Tibial artery (tissue), 4 donors: ENCODE measurements around the gene GOLM1.

Source experiments
- DNase-seq, 2 donors: peaks; one replicate each; pipeline ENCODE4 v3.0.0-alpha.2; 2019
- H3K27ac ChIP-seq, 2 donors: fragments of 200-600 bp; sonication (generic) in 1 of 2; 1 replicate in 1 of 2; 2 replicates in 1 of 2; pipeline ENCODE4 v1.5.1; 2018 to 2019; ENCODE audit warnings: mild to moderate bottlenecking in 1 of 2
- H3K27me3 ChIP-seq, 2 donors: fragments of 200-600 bp; sonication (generic) in 1 of 2; one replicate each; pipeline versions ENCODE4 v1.5.1 to v1.6.0; 2016 to 2019
- H3K36me3 ChIP-seq, 3 donors: fragments of 200-600 bp; sonication (generic) in 2 of 3; one replicate each; pipeline ENCODE4 v1.5.1; 2016 to 2019; ENCODE audit warnings: mild to moderate bottlenecking in 2 of 3
- H3K4me1 ChIP-seq, 4 donors: fragments of 200-600 bp; sonication (generic) in 2 of 4; 1 replicate in 3 of 4; 2 replicates in 1 of 4; pipeline ENCODE4 v1.5.1; 2016 to 2019
- H3K4me3 ChIP-seq, 2 donors: fragments of 200-600 bp; sonication (generic) in 1 of 2; 1 replicate in 1 of 2; 2 replicates in 1 of 2; pipeline ENCODE4 v1.5.1; 2018 to 2019; ENCODE audit warnings: mild to moderate bottlenecking in 2 of 2
- H3K9me3 ChIP-seq, 3 donors: fragments of 200-600 bp; sonication (generic) in 1 of 3; one replicate each; pipeline ENCODE4 v1.5.1; 2016 to 2019
- intact Hi-C: fragments of 100-400 bp; cut with DNase I; formaldehyde crosslinking; loops from one replicate; pipeline ENCODE4 v1.15.0; 2023; ENCODE audit warnings: low total_unique reads
- TF ChIP-seq, protein P1 (sequence below), 2 experiments: fragments of 200-600 bp in 1 of 2; fragments of 450-650 bp in 1 of 2; IDR thresholded peaks; one replicate each; pipeline ENCODE4 v1.5.1; 2017 to 2019; ENCODE audit warnings: antibody characterized with exemption in 2 of 2, mild to moderate bottlenecking in 1 of 2, moderate library complexity in 1 of 2

Gene GOLM1

DNA sequence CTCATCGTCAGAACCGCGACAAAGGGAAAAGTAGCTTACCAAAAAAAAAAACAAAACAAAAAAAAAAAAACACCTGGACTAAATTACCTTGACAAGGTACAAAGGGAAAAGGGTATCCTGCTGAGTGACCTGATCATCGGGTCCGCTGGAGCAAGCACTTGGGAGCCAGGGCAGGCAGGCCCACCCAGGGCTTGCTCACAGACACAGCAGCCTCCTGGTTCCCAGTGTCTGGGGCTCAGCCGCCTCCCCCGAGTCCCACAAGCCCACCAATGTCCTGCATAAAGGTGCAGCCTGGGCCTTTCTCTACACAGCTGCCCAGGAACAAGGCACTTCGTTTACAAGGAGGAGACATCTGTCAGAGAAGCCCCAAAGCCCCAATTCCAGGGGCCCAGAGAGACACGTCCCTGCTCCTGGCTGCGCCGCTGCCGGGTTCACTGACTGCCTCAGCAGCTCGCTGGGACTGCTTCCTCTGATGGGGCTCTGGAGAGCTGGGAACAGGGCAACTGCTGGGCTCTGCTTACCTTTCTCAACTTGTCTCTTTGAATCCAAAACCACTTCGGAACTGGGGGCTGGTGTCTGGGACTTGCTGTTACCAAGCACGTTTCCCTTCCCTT is 63.4 kb downstream of the GOLM1 start:
- H3K9me3 ChIP-seq = no peaks in the 10 kb centered on the region
- DNase-seq = no peak
- intact Hi-C loops = no loop called here
- TF ChIP-seq, protein P1, sequence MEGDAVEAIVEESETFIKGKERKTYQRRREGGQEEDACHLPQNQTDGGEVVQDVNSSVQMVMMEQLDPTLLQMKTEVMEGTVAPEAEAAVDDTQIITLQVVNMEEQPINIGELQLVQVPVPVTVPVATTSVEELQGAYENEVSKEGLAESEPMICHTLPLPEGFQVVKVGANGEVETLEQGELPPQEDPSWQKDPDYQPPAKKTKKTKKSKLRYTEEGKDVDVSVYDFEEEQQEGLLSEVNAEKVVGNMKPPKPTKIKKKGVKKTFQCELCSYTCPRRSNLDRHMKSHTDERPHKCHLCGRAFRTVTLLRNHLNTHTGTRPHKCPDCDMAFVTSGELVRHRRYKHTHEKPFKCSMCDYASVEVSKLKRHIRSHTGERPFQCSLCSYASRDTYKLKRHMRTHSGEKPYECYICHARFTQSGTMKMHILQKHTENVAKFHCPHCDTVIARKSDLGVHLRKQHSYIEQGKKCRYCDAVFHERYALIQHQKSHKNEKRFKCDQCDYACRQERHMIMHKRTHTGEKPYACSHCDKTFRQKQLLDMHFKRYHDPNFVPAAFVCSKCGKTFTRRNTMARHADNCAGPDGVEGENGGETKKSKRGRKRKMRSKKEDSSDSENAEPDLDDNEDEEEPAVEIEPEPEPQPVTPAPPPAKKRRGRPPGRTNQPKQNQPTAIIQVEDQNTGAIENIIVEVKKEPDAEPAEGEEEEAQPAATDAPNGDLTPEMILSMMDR (IDR thresholded peaks at IDR 0.05) = no peak
- H3K27ac ChIP-seq = no peak overlapping the region
- H3K27me3 ChIP-seq = no peaks in the 10 kb centered on the region
- no peaks in the 10 kb centered on the region for H3K4me1 ChIP-seq
- no peak overlapping the region for H3K4me3 ChIP-seq
- H3K36me3 ChIP-seq = peaks cover 0 to 26% (median 17%) of the 10 kb centered on the region in 3 donors

DNA sequence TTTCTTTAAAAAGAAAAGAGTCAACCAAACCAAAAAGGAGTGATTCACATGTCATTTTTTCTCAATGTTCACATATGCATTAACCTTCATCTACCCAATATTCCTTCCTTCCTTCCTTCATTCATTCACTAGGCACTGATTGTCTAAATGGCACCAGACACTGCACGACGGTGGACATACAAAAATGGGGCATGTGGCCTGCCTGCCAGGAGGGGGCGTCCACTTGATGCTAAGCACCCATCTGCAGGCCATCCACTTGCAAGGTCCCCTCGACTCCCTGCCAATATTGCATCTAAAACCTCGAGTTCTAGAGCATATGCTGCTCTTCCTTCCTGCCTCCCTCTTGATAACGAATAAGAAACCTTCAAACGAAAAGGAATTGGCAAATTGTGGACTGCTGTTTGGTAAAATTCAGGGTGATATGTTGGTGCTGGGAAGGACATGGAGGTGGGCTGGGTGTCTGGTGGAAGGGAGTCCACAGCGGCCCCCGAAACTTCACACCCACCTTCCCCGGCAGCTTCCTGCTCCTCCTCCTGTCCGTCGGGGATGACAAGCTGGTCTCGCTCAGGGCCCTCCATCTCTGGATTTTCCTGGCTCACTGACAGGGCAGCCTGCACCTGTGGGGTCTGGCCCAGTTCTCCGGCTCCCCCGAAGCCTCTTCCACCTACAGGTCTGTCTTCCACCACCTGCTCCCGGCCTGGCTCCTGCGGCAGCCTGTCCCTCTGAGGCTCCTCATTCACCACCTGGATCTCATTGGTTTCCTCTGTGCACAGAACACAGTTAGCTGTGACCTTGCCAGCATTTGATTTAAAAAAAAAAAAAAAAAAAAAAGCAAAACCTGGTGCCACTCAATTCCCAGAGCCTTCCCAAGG is 64.3 kb downstream of the GOLM1 start:
- Histone ChIP-seq H3K4me1 (no peaks in the 10 kb centered on the region), H3K4me3 (no peak overlapping the region), H3K36me3 (peaks cover 0 to 26% (median 17%) of the 10 kb centered on the region in 3 donors), H3K27ac (no peak overlapping the region), H3K27me3 (no peaks in the 10 kb centered on the region), H3K9me3 (no peaks in the 10 kb centered on the region)
- TF ChIP-seq, protein P1 (IDR thresholded peaks at IDR 0.05) = no peak
- intact Hi-C loops = no loop called here
- DNase-seq = no peak

DNA sequence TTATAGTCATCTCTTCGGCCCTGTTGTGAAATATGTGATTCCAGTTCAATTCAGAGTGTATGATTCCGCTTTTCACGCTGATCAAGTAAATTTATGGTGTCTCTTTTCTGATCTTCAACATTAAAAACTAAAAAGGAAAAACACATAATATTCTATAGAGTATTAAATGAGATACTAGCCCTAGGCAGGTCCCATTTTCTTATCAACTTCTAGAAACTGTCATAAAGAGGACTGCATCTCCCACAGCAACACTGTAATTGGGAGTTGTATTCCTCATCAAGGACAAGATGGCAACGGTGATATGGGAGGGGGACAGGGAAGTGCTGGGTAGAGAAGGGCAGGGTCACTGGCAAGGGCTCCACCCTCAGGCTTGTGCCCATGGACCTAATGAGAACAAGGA is 71.6 kb downstream of the GOLM1 start:
- no peak for DNase-seq
- peaks cover 21 to 59% (median 55%) of the 10 kb centered on the region in 3 donors for H3K36me3 ChIP-seq
- no peak overlapping the region for H3K4me3 ChIP-seq
- H3K4me1 ChIP-seq = no peaks in the 10 kb centered on the region
- H3K27ac ChIP-seq = no peak overlapping the region
- H3K27me3 ChIP-seq = no peaks in the 10 kb centered on the region
- H3K9me3 ChIP-seq = no peaks in the 10 kb centered on the region
- TF ChIP-seq, protein P1 (IDR thresholded peaks at IDR 0.05) = no peak
- intact Hi-C loops = no loop called here

DNA sequence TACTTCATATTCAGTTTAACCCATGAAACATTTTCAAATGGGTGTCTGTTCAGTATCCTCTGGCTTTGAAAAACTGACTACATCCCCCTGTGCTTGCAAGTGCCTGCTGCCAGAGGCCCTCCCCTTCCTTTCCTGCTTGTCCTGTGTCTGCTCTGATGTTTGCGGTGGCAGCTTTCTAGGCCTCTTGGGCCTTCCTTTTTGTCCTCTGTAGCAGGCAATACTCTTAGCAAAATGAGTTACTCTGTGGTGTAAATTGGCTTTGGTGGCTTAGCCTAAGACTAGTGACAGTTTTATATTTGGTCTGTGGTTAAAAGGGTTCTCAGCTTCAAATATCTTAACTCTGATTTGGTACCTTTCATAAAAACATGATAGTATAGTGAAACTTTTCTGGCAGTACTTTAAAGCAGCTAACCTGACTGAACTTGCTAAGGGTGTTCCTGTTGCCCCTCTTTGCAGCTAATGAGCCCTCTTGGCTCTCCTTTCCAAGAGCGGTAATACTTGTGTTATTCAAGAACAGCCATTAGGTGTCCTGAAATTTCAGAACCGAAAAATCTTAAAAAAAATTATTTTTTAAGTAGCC is 76.6 kb downstream of the GOLM1 start:
- TF ChIP-seq, protein P1 (IDR thresholded peaks at IDR 0.05) = no peak
- no peak overlapping the region for H3K4me3 ChIP-seq
- H3K27me3 ChIP-seq = no peaks in the 10 kb centered on the region
- no peak overlapping the region for H3K27ac ChIP-seq
- peaks cover 51 to 91% (median 68%) of the 10 kb centered on the region in 3 donors for H3K36me3 ChIP-seq
- DNase-seq = no peak
- no peaks in the 10 kb centered on the region for H3K9me3 ChIP-seq
- no peaks in the 10 kb centered on the region for H3K4me1 ChIP-seq
- intact Hi-C loops = no loop called here

DNA sequence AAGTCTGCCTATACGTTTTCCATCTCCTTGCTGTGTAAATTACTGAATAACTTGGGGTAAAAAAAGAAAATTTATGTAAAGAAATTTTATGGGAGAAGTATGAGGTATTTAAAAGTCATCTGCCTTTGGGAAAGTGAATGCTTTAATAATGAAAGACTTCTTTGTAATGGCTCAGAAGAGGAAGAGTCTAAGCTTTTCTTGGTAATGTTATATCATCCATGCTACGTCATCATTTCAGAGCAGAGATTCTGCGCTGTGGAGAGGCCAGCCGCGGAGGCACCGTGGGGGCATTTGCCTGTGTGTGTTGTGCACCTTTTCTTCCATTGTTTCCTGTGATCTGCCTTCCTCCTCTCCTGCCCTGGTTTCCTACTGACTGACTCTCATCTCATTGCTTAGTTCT is 78.2 kb downstream of the GOLM1 start:
- Histone ChIP-seq H3K4me1 (no peaks in the 10 kb centered on the region), H3K36me3 (peaks cover 48 to 88% (median 69%) of the 10 kb centered on the region in 3 donors), H3K9me3 (no peaks in the 10 kb centered on the region), H3K27ac (no peak overlapping the region), H3K4me3 (no peak overlapping the region), H3K27me3 (no peaks in the 10 kb centered on the region)
- TF ChIP-seq, protein P1 (IDR thresholded peaks at IDR 0.05) = no peak
- intact Hi-C loops = no loop called here
- no peak for DNase-seq
